Effector CD8-positive, alpha-beta T cell (primary cell): Measurements from ENCODE around the gene FRMD1.

Experiments
- DNase-seq: peaks from one replicate; lab custom pipeline; 2025; lab: John Stamatoyannopoulos, UW
- total RNA-seq, 4 experiments: gene quantifications; one replicate each; lab custom pipeline; 2026; lab: John Stamatoyannopoulos, UW

FRMD1 gene
- total RNA-seq, result 0 to 0.27 (median 0) reads per million in 4 experiments

- no peak for DNase-seq
These were observed at the start of gene FRMD1 for GRCh38 chr6:168078943-168079405. TSS of gene FRMD1 (minus strand) at chr6:168079212. CDS start at chr6:168079094, 118 bp downstream.

DNA sequence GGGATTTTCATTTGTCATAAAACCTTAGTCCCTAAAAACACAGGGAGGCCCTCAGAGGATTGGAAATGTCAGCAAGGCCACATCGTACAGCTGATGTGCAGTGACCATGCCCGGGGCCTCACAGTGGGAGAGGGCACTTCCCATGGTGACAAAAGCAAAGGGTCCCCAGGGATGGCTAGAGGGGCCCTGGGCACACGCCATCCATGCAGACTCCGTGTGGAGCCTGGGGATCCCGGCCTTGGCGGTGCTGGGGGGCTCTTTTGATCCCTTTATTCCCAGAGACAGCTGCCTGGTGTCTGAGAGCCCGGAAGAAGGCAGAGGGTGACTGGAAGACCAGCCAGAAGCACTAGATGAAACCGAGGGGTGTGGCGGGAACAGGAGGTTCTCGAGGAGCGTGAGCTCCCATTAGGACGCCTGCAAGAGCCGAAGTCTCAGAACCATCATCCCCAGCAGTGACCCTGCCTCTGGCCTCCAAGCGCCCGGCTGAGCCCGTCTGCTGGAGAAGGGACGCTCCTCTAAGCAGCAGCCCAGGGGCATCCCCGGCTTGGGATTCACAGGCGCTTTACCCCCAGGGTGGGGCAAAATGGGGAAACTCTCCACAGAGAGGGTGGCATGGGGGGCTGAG, 49.1 kb upstream of the FRMD1 start:
- no peak for DNase-seq

GRCh38 chr6:168127384-168127868, 48.4 kb upstream of the FRMD1 start:
- no peak for DNase-seq

DNA sequence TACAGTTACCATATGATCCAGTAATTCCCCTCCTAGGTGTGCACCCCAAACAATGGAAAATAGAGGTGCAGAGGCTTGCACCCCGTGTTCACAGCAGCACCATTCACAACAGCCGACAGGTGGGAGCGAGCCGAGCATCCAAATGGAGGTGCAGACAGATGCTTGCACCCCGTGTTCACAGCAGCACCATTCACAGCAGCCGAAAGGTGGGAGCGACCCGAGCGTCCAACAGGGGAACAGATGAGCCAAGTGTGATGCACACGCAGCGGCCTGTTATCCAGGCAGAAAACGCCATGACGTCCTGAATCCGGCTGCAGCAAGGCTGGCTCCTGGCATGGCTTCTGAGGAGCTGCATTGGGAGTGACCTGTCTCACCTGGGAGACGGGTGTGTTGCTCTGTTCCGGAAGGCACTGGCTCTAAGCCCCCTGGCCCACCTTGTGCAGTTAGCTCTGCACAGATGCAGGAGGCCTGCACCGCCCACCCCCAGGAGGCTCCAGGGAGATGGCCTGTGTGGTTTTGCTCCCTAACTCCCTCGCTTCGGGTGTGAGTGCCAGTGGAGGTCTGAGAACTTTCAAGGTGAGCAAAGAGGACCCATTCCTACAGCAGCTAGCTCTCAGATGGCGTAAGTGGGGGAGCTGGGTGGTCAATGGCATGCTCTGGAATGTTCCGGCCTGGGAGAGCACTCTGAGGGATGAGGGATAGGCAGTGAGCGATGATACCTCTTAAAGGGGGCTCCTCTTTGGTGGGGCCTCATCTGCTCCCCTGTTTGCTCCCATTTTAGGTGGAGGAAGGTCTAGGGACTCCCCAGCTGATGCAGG, 47.8 kb upstream of the FRMD1 start:
- DNase-seq, result no peak

DNA sequence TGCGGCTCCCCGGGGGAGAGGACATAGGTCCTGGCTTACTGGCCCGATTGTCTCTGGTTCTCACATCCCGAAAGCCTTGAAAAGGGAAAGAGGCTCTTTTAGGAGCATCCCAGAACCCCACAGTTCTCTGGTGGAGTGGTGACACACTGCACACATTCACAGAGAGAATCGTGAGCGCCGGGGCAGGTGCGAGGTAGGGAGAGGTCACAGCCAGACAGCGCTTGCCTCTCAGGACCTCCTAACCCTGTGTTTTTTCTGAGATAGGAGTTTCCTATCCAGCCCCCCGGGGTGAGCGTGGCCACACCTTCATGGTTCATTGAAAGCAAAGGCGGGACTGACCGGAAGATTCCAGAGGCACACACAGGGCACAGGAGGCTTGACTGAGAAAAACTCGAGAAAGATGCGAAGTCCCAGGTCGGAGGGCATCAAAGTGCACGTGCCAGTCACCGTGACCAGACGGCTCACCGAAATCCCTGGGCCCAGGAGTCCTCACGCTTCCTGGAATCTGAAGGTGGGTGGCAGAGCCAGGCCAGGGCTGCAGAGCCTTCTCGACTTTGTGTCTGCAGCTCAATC, 46.5 kb upstream of the FRMD1 start:
- no peak for DNase-seq

DNA sequence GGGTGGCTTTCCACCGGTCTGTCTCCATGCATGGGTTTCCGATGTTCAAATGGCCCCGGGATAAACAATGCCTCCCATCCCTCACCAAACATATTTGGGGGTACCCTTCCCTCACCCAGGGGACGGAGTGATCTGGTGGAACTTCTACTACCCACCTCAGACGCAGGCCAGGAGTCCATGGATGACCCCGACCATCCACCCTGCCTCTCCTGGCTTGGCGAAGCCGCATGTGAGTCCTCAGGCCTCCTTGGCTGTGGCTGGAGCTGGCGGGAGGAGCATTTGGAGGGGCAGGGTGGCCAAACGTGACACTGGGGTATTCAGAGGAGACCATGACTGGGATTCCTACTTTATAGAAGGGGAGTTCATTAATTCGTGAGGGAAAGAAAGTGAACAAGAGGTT, 45.9 kb upstream of the FRMD1 start:
- DNase-seq, result no peak

DNA sequence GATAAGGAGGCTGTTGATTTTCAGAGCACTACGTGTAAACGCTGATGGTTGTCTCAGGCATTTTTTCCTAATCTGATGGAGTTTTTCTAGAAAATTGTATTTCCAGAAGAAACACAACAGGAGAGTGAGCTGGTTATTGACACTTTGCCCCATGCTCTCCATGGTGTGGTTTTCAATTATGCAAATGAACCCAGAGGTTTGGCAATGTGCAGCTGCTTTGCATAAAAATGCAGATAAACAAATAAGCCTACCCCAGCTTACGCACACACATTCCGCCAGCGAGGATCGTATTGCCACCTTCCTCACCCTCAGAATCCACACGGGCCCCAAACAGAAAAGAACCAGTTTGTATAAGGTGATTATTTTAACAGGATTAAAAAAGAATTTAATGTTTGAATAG, 45.1 kb upstream of the FRMD1 start:
- no peak for DNase-seq

GRCh38 chr6:168123165-168123911, 44.3 kb upstream of the FRMD1 start:
- DNase-seq, result no peak

DNA sequence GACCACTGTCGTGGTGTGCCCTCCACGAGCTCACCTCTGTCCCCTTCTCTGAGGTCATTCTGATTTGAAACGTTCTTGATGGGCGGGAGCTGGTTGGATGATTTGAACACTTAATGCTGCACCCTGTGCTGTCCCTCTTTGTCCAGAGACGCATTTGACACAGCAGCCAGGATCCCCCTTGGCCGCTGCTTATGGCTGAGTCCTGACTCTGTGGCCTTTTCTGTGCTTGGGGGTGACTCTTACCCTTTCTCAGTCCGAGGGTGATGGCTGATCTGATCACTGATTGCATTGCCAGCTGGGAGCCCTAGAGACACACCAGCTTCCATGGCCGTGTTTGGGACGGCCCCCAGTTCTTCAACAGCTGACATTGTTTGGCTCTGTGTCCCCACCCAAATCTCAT, 43.5 kb upstream of the FRMD1 start:
- no peak for DNase-seq

DNA sequence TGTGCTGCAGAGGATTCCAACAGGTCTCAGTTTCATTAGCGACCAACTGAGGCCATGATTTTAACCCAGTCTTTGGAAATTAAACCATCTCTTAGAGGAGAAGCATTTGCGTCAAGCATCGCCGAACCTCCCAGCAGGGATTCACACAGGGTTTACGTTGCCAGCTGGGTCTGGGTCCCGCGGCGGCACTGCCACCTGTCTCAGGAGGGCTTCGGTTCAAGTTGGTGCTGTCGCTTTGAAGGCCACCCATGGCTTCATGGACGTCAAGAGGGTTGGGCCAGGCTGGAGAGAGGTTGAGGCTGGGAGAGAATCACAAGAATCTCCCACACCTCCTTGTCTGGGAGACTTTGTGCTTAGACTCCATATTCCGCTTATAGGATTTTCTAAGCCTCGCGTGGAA, 43.0 kb upstream of the FRMD1 start:
- no peak for DNase-seq

DNA sequence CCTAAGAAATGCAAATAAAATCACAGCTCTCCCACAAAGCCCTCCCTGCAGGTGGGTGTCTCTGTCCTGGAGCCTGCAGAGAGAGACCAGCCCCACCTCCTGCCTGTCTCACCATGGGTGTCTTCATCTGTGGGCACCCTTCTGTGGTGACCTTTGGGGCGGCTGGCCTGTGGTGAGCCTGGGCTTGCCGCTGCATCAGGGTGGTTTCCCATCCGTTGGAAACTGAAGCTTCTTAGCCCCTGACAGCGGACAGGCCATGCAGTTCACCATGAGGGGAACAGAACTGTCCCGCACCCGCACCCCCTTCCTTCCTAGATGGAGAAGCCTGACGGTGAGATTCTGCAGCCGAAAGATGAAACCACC, 42.3 kb upstream of the FRMD1 start:
- DNase-seq, result no peak

GRCh38 chr6:168120390-168121302, 41.6 kb upstream of the FRMD1 start:
- no peak for DNase-seq

GRCh38 chr6:168119539-168119938, 40.5 kb upstream of the FRMD1 start:
- no peak for DNase-seq

DNA sequence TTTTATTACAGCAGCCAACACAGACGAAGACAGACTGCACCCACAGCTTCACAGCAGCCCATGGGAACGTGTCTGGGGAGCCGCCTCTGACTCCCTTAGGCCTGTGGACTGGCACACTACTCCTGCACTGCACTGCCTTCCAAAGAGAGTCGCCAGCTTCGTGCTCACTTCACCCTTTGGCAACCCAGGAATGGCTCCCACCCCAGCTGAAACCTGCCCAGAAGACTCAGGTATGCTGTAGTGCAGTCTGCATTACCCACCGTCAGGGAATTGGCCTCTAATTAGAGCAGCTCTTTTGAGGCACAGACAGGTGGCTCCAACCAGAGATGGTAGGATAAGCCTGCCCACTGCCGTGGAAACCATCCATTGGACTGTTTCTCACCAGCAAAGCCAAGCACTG, 39.9 kb upstream of the FRMD1 start:
- DNase-seq, result no peak

DNA sequence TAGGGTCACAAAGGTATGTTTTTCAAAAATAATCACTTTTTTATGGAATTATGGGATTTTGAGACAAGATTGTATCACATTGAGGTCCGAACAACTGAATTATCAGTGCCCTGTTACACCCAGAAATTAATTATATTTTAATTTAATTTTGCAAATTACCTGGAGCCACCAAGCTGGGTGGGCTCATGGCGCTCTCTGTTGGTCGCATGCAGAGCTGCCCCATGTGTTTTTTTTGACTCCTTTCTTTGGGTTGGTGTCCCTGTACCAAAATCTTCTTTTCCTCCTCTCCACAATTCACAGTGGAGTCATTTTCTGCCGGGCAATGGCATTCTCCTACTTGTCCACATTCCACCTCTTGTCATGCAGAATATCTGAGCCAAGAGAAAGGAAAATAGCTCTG, 38.9 kb upstream of the FRMD1 start:
- DNase-seq, result no peak

- no peak for DNase-seq
These were observed 38.2 kb upstream of the FRMD1 start for GRCh38 chr6:168116975-168117899.

DNA sequence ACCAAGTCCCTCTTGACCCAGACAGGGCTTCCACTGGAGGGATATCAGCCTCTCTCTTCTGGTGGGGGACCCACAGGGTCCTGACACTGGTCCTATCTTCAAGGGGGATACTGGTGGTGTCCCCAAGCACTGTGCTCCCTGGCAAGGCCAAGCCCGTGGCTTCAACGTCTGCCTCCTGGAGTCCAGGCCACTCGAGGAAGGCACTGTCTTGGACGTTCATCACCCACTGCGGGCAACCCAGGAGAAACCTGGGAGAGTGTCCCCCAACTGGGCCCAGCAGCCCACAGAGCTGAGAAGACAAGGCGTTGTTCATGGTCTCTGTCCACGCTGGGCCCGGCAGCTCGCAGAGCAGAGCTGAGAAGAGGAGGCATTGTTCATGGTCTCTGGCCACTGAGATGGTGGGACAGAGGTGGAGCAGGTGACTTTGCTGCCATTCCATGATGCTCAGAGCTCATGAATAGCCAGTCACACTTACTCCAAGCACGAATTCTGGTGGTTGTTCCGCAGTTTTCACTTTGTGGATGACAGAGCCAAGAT, 37.5 kb upstream of the FRMD1 start:
- no peak for DNase-seq

DNA sequence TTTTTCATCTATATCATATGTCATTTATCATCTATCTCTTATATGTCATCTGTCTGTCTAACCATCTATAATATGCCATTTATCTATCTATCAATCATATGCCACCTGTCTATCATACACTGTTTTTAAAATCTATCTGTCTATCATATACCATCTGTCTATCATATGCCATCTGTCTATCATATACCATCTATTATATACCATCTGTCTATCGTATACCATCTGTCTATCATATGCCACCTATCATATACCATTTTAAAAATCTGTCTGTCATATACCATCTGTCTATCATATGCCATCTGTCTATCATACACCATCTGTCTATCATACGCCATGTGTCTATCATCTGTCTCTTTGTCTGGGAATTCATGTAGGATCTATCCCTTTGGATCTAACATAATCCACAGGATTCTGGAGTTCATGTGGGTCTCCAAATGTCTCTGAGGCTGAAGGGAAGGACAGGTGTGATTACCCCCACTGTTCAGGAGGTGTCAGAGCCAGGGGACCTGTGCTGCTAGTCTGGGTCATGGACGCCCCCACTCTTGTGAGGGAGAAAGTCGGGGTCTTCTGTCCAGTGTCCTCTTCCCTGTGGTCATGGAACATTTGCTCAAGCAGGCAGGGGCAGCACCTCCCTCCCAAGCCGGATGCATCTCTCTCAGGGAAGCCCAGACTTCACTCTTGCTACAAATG, 36.9 kb upstream of the FRMD1 start:
- DNase-seq, result no peak

DNA sequence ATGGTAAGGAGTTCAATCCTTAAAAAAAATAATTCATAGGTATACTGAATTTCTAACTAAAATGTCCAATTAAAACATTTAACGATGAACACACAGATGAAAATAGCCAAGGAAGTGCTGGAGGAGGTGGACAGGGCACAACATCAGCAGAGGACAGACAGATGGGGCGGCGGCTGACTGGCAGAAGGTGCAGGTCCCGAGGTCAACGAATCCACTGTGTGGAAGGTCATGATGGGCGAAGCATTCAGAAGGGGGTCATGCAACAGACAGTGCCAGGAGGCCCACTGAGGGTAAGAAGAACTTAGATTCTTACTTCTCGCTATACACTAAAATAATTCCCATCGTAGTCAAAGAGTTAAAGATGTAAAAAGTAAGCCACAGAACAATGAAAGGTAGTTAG, 34.2 kb upstream of the FRMD1 start:
- no peak for DNase-seq
